Epidermal melanocyte (primary cell): ENCODE data around the gene LYRM4.
"Not testable (repeated sequence)": the region's sequence is repeated elsewhere in the genome, so short reads cannot be mapped to it uniquely, and the experiment has no call there.

Experiments
- DNase-seq: peaks from one replicate; pipeline ENCODE4 v3.0.0; 2011; ENCODE audit warnings: low spot score; ENCODE audit not compliant: insufficient read length

Gene LYRM4

GRCh38 chr6:5122504-5123112, 138.1 kb downstream of the LYRM4 start:
- no peak for DNase-seq

- DNase-seq, result no peak
These were observed 138.8 kb downstream of the LYRM4 start for GRCh38 chr6:5121956-5122355.

GRCh38 chr6:5121479-5121878, 139.3 kb downstream of the LYRM4 start:
- no peak for DNase-seq

- not testable (repeated sequence) for DNase-seq
These were observed 140.2 kb downstream of the LYRM4 start for GRCh38 chr6:5120543-5120942.

GRCh38 chr6:5120011-5120410, 140.7 kb downstream of the LYRM4 start:
- DNase-seq, result no peak

- no peak for DNase-seq
These were observed 141.4 kb downstream of the LYRM4 start for GRCh38 chr6:5119090-5119951.

- DNase-seq, result no peak
These were observed 144.3 kb downstream of the LYRM4 start for GRCh38 chr6:5116243-5116991.

- DNase-seq, result no peak
These were observed 145.6 kb downstream of the LYRM4 start for GRCh38 chr6:5115168-5115567.

- DNase-seq, result no peak
These were observed 147.7 kb downstream of the LYRM4 start for GRCh38 chr6:5113096-5113495.

- no peak for DNase-seq
These were observed 148.5 kb downstream of the LYRM4 start for GRCh38 chr6:5112066-5112799.

GRCh38 chr6:5111626-5112025, 149.1 kb downstream of the LYRM4 start:
- DNase-seq, result no peak

- DNase-seq, result no peak
These were observed 150.5 kb downstream of the LYRM4 start for GRCh38 chr6:5110246-5110645.

- no peak for DNase-seq
These were observed 151.3 kb downstream of the LYRM4 start for GRCh38 chr6:5109436-5109835.

GRCh38 chr6:5108536-5109150, 152.1 kb downstream of the LYRM4 start:
- no peak for DNase-seq

- DNase-seq, result no peak
These were observed 152.7 kb downstream of the LYRM4 start for GRCh38 chr6:5108068-5108467.

- no peak for DNase-seq
These were observed 153.4 kb downstream of the LYRM4 start for GRCh38 chr6:5107341-5107740.

GRCh38 chr6:5105146-5105545, 155.6 kb downstream of the LYRM4 start:
- no peak for DNase-seq

GRCh38 chr6:5104667-5105066, 156.1 kb downstream of the LYRM4 start:
- no peak for DNase-seq

- DNase-seq, result no peak
These were observed 157.5 kb downstream of the LYRM4 start for GRCh38 chr6:5103250-5103649.

- DNase-seq, result no peak
These were observed 158.3 kb downstream of the LYRM4 start for GRCh38 chr6:5102267-5102970.
